K562 (cell line): Measurements from ENCODE around the gene R3HDM2. TPM values are rescaled to one million over a fixed set of nuclear protein-coding genes. Genes with fewer than 3 reads are reported as not detected.

ENCODE experiments used
- BRD4 ChIP-seq: fragments of 200-600 bp; sonication (generic); IDR thresholded peaks from 2 replicates; pipeline ENCODE4 v1.6.1; 2017; ENCODE audit warnings: inconsistent platforms
- CUX1 ChIP-seq: fragments of 200-800 bp; sonication (Bioruptor generic); IDR thresholded peaks from 2 replicates; pipeline ENCODE4 v1.6.1; 2016; ENCODE audit warnings: missing genetic modification characterization, missing compliant biosample characterization
- GABPB2 ChIP-seq: fragments of 250-450 bp; sonication (Bioruptor Pico); conservative IDR thresholded peaks from 2 replicates; pipeline ENCODE4 v1.5.1; 2021; ENCODE audit warnings: mild to moderate bottlenecking
- HDGF ChIP-seq: fragments of 450-650 bp; IDR thresholded peaks from 2 replicates; pipeline ENCODE4 v1.6.1; 2016
- KLF1 ChIP-seq: fragments of 450-650 bp; IDR thresholded peaks from 2 replicates; pipeline ENCODE4 v1.6.1; 2016; ENCODE audit warnings: missing genetic modification characterization, missing compliant biosample characterization
- MEF2D ChIP-seq: conservative IDR thresholded peaks from 2 replicates; pipeline ENCODE4 v1.6.1; 2016; ENCODE audit warnings: low read depth, missing genetic modification characterization, missing compliant biosample characterization
- RHOXF2B ChIP-seq: fragments of 250-450 bp; sonication (Bioruptor Pico); conservative IDR thresholded peaks from 2 replicates; pipeline ENCODE4 v1.5.1; 2021
- RNF2 ChIP-seq: sonication (generic); IDR thresholded peaks from 2 replicates; pipeline ENCODE4 v1.6.1; 2016
- RREB1 ChIP-seq: fragments of 250-450 bp; sonication (Bioruptor Pico); IDR thresholded peaks from 2 replicates; pipeline ENCODE4 v1.4.0; 2020
- SREBF1 ChIP-seq: fragments of 150-350 bp; IDR thresholded peaks from 2 replicates; pipeline ENCODE4 v1.6.1; 2014; ENCODE audit warnings: antibody characterized with exemption, low read depth, low read length, borderline replicate concordance
- SRF ChIP-seq, 2 experiments: fragments of 250-450, 450-650 bp in 1 of 2; sonication (Bioruptor Pico) in 1 of 2; sonication (generic) in 1 of 2; formaldehyde crosslinking; IDR thresholded peaks; 2 replicates each; pipeline versions ENCODE4 v1.5.0 to v1.5.1; 2020 to 2022; ENCODE audit warnings: mild to moderate bottlenecking in 1 of 2, missing genetic modification reagents in 1 of 2
- ZBTB7A ChIP-seq: IDR thresholded peaks from 2 replicates; pipeline ENCODE4 v1.6.1; 2011; ENCODE audit warnings: low read depth, mild to moderate bottlenecking, low read length, moderate library complexity, borderline replicate concordance; ENCODE audit not compliant: control insufficient read depth
- ZNF175 ChIP-seq: fragments of 200-800 bp; sonication (Bioruptor generic); IDR thresholded peaks from 2 replicates; pipeline ENCODE4 v1.6.1; 2016; ENCODE audit warnings: low read depth, mild to moderate bottlenecking, missing genetic modification characterization, missing compliant biosample characterization
- ZNF354B ChIP-seq: fragments of 250-450 bp; sonication (Bioruptor Pico); IDR thresholded peaks from 2 replicates; pipeline ENCODE4 v1.4.0; 2020
- ZNF77 ChIP-seq: fragments of 250-450 bp; sonication (Bioruptor Pico); IDR thresholded peaks from 2 replicates; pipeline ENCODE4 v1.5.0; 2020
- polyA plus RNA-seq, 8 experiments: library from polyadenylated mRNA; depleted of rRNA in 4 of 8; stranded (reverse) in 5 of 8; unstranded in 3 of 8; fragments of >200 nt; fragmentation: Nextera tagmentation in 2 of 8; fragmentation: Illumina TruSeq in 1 of 8; extraction: Ambion mirVana in 2 of 8; extraction: Trizol in 1 of 8; gene quantifications; 2 replicates each; pipeline versions ENCODE4 v1.2.1 to v1.2.3, GENCODE V29; 2011 to 2014; ENCODE audit warnings: inconsistent platforms in 1 of 8, missing spikeins in 1 of 8
- total RNA-seq, 7 experiments: library from RNA; depleted of rRNA in 6 of 7; stranded (reverse); fragments of >200 nt in 6 of 7; fragmentation: Illumina TruSeq in 2 of 7; extraction: Trizol in 2 of 7; gene quantifications; 2 replicates each; pipeline versions ENCODE4 v1.2.1 to v1.2.3, GENCODE V29; 2011 to 2021; ENCODE audit warnings: low replicate concordance in 1 of 7
- TF ChIP-seq, protein P1 (sequence below): fragments of 450-650 bp; IDR thresholded peaks from 2 replicates; pipeline ENCODE4 v1.6.1; 2016; ENCODE audit warnings: antibody characterized with exemption

R3HDM2 gene
- total and polyA plus RNA-seq, 9 of the 15 experiments (the other 6 are each of a cell fraction or from before 2014, with no cell fraction given): 3.3 to 18.8 (median 9.0) TPM

DNA sequence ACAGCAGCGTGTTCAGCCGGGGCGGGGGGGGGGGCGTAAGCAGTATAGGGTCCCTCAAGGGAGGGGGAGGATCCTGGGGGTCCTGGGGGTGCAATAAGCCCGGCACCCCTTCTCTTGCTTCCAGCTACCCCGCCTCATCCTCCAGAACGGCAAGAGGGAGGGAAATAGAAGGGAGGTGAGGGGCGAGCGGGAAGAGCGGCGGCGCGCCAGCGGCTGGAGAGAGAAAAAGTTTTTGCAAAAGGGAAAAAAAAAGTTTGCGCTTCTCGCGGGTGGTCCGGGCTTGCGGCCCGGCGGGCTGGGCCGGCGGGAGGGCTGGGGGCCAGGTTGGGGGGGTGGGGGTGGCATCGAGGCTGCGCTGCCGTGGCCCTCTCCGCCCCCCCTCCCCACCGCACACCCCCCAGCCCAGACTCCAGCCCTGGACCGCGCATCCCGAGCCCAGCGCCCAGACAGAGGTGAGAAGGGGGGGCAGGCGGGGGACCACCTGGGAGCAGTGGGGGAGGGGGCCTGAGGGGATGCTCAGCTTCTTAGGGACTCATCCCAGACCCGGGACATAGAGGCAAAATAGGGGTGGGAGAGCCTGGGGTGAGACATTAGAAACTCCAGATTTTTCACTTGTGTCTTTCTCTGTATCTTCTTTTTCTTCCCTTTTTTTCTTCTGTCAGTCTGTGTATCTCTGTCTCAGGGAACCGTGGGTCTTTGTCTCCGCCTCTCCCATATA is 29.1 kb upstream of the R3HDM2 start, which contains the start of gene GLI1 (continued):
- TF ChIP-seq, protein P1, sequence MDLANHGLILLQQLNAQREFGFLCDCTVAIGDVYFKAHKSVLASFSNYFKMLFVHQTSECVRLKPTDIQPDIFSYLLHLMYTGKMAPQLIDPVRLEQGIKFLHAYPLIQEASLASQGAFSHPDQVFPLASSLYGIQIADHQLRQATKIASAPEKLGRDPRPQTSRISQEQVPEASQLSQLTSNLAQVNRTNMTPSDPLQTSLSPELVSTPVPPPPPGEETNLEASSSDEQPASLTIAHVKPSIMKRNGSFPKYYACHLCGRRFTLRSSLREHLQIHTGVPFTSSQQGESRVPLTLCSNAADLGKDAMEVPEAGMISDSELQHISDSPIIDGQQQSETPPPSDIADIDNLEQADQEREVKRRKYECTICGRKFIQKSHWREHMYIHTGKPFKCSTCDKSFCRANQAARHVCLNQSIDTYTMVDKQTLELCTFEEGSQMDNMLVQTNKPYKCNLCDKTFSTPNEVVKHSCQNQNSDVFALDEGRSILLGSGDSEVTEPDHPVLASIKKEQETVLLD: no peak
- no peak for TF ChIP-seq SREBF1
- no peak for TF ChIP-seq GABPB2 (CRISPR knock-in tag)
- TF ChIP-seq SRF (CRISPR knock-in tag; IDR thresholded peaks at IDR 0.05): no peak
- no peak for TF ChIP-seq RHOXF2B (CRISPR knock-in tag)
- TF ChIP-seq MEF2D (tag): no peak
- TF ChIP-seq CUX1 (CRISPR knock-in tag): no peak
- no peak for TF ChIP-seq BRD4
- TF ChIP-seq HDGF: no peak
- no peak for TF ChIP-seq ZNF77 (CRISPR knock-in tag)
- TF ChIP-seq RNF2: no peak
- no peak for TF ChIP-seq ZNF175 (CRISPR knock-in tag)
- TF ChIP-seq ZBTB7A: peak; percentile 76
- TF ChIP-seq RREB1 (CRISPR knock-in tag): no peak
- TF ChIP-seq ZNF354B (CRISPR knock-in tag): no peak
- no peak for TF ChIP-seq KLF1 (tag)
